Loucy (cell line): ENCODE results near the gene GALT.

ENCODE experiments used
- H2AFZ ChIP-seq: fragments of 200-600 bp; sonication (generic); 2 replicates; pipeline ENCODE4 v1.6.0; 2016; ENCODE audit warnings: antibody characterized with exemption, mild to moderate bottlenecking, low read length, moderate library complexity
- H3F3A ChIP-seq: fragments of 200-600 bp; 2 replicates; pipeline ENCODE4 v1.6.0; 2016; ENCODE audit warnings: antibody characterized with exemption, low read depth, mild to moderate bottlenecking
- H3K27me3 ChIP-seq: fragments of 200-600 bp; sonication (generic); 2 replicates; pipeline ENCODE4 v1.6.1; 2014; ENCODE audit warnings: low read length, mild to moderate bottlenecking; ENCODE audit not compliant: insufficient read depth, poor library complexity, severe bottlenecking
- H3K36me3 ChIP-seq: fragments of 200-600 bp; sonication (generic); 2 replicates; pipeline ENCODE4 v1.6.1; 2016; ENCODE audit warnings: low read length; ENCODE audit not compliant: insufficient read depth
- H3K4me1 ChIP-seq: fragments of 200-600 bp; sonication (generic); 2 replicates; pipeline ENCODE4 v1.5.1; 2014; ENCODE audit warnings: low read length, mild to moderate bottlenecking; ENCODE audit not compliant: insufficient read depth, poor library complexity, severe bottlenecking
- H3K4me2 ChIP-seq: fragments of 200-600 bp; sonication (generic); 2 replicates; pipeline ENCODE4 v1.6.0; 2014; ENCODE audit warnings: antibody characterized with exemption, low read length, low read depth, mild to moderate bottlenecking; ENCODE audit not compliant: poor library complexity, severe bottlenecking
- H3K4me3 ChIP-seq: fragments of 200-600 bp; sonication (generic); 2 replicates; pipeline ENCODE4 v1.5.1; 2014; ENCODE audit warnings: low read length, mild to moderate bottlenecking, mixed read lengths; ENCODE audit not compliant: poor library complexity, severe bottlenecking
- H3K79me2 ChIP-seq: fragments of 200-600 bp; sonication (generic); 2 replicates; pipeline ENCODE4 v1.6.1; 2014; ENCODE audit warnings: low read length; ENCODE audit not compliant: insufficient read depth
- H3K9ac ChIP-seq: fragments of 200-600 bp; sonication (generic); 2 replicates; pipeline ENCODE4 v1.6.0; 2014; ENCODE audit warnings: mild to moderate bottlenecking, low read depth, low read length, moderate library complexity; ENCODE audit not compliant: poor library complexity, severe bottlenecking
- H3K9me2 ChIP-seq: fragments of 200-600 bp; sonication (generic); replicated peaks from 2 replicates; pipeline ENCODE4 v1.6.1; 2016; ENCODE audit warnings: low read depth, low read length, mixed read lengths
- H3K9me3 ChIP-seq: fragments of 200-600 bp; sonication (generic); 2 replicates; pipeline ENCODE4 v1.6.1; 2014; ENCODE audit warnings: mild to moderate bottlenecking, antibody characterized with exemption, low read length, low read depth; ENCODE audit not compliant: insufficient read depth
- H4K20me1 ChIP-seq: fragments of 200-600 bp; sonication (generic); 2 replicates; pipeline ENCODE4 v1.6.0; 2014; ENCODE audit warnings: antibody characterized with exemption, low read length, mild to moderate bottlenecking; ENCODE audit not compliant: insufficient read depth, poor library complexity, severe bottlenecking
- CTCF ChIP-seq: fragments of 200-600 bp; sonication (generic); conservative IDR thresholded peaks from 2 replicates; pipeline ENCODE4 v1.5.1; 2014; ENCODE audit warnings: mild to moderate bottlenecking, antibody characterized with exemption, low read length
- EZH2phosphoT487 ChIP-seq: fragments of 200-600 bp; IDR thresholded peaks from 2 replicates; pipeline ENCODE4 v1.6.1; 2018; ENCODE audit warnings: antibody characterized with exemption, mild to moderate bottlenecking, moderate library complexity, borderline replicate concordance

Gene GALT

GRCh38 chr9:34611251-34611810 lies 35.1 kb upstream of the GALT start:
- Histone ChIP-seq H4K20me1 (no peaks in the 10 kb centered on the region), H3K9ac (peak overlapping the region; percentile 87), H2AFZ (peak overlapping the region; percentile 87), H3K4me2 (peak overlapping the region; percentile 95), H3K79me2 (peaks cover 25% of the 10 kb centered on the region), H3K9me3 (no peaks in the 10 kb centered on the region), H3K4me3 (peak overlapping the region; percentile 84), H3K9me2 (no peaks in the 10 kb centered on the region), H3K4me1 (peaks cover 14% of the 10 kb centered on the region), H3K27me3 (no peaks in the 10 kb centered on the region), H3K36me3 (no peaks in the 10 kb centered on the region), H3F3A (no peaks in the 10 kb centered on the region)
- TF ChIP-seq EZH2phosphoT487 (no peak), CTCF (no peak)

GRCh38 chr9:34611811-34612787 lies 34.4 kb upstream of the GALT start, which contains the start of gene RPP25L:
TSS of gene RPP25L (minus strand) at chr9:34612097. CDS start at chr9:34611296, 801 bp downstream.
- H3K9ac ChIP-seq: peak within 1 kb of the TSS; percentile 87
- H3K9me3 ChIP-seq: no peaks in the 10 kb centered on the region
- no peaks in the 10 kb centered on the region for H3K9me2 ChIP-seq
- TF ChIP-seq CTCF (no peak), EZH2phosphoT487 (no peak)
- no peaks in the 10 kb centered on the region for H3K27me3 ChIP-seq
- peaks cover 14% of the 10 kb centered on the region for H3K4me1 ChIP-seq
- H3K79me2 ChIP-seq: peaks cover 25% of the 10 kb centered on the region
- H4K20me1 ChIP-seq: no peaks in the 10 kb centered on the region
- no peaks in the 10 kb centered on the region; the same call in 1 of the 2 replicates for H3K36me3 ChIP-seq
- no peaks in the 10 kb centered on the region for H3F3A ChIP-seq
- peak within 1 kb of the TSS; percentile 84 for H3K4me3 ChIP-seq
- H2AFZ ChIP-seq: peak within 1 kb of the TSS; percentile 87
- H3K4me2 ChIP-seq: peak within 1 kb of the TSS; percentile 95

- H3K9ac ChIP-seq: peak overlapping the region; percentile 87
These were observed 33.6 kb upstream of the GALT start for GRCh38 chr9:34612788-34613390.

More at GRCh38 chr9:34612788-34613390, 33.6 kb upstream of the GALT start:
- Histone ChIP-seq H2AFZ (peak overlapping the region; percentile 87), H3K27me3 (no peaks in the 10 kb centered on the region), H3K4me1 (peaks cover 14% of the 10 kb centered on the region), H4K20me1 (no peaks in the 10 kb centered on the region), H3K4me3 (peak overlapping the region; percentile 84), H3K9me3 (no peaks in the 10 kb centered on the region), H3K36me3 (no peaks in the 10 kb centered on the region; the same call in 1 of the 2 replicates), H3F3A (no peaks in the 10 kb centered on the region), H3K4me2 (peak overlapping the region; percentile 95), H3K9me2 (no peaks in the 10 kb centered on the region), H3K79me2 (peaks cover 25% of the 10 kb centered on the region)
- TF ChIP-seq CTCF (peak; percentile 84), EZH2phosphoT487 (no peak)
